OCI-LY3 (cell line): Measurements from ENCODE around the gene NUP88.
"Not testable (repeated sequence)": the region's sequence is repeated elsewhere in the genome, so short reads cannot be mapped to it uniquely, and the experiment has no call there.

ENCODE experiments used
- H2AFZ ChIP-seq: fragments of 200-600, 300-600 bp; shearing (Covaris generic); 2 replicates; pipeline ENCODE4 v1.6.0; 2014; ENCODE audit warnings: antibody characterized with exemption, low read depth, low read length
- H3K27ac ChIP-seq: fragments of 200-600, 300-600 bp; sonication (generic); 2 replicates; pipeline ENCODE4 v1.5.1; 2014; ENCODE audit warnings: mild to moderate bottlenecking, low read length, moderate library complexity, mixed read lengths
- H3K27me3 ChIP-seq: fragments of 200-600, 300-600 bp; sonication (generic); 2 replicates; pipeline ENCODE4 v1.6.1; 2014; ENCODE audit warnings: low read depth, low read length, mixed read lengths
- H3K36me3 ChIP-seq: fragments of 200-600, 300-600 bp; sonication (generic); replicated peaks from 2 replicates; pipeline ENCODE3; 2014; ENCODE audit warnings: low read depth, low read length, mixed read lengths
- H3K4me1 ChIP-seq: fragments of 300-600, 200-600 bp; sonication (generic); 2 replicates; pipeline ENCODE4 v1.6.1; 2014; ENCODE audit warnings: low read length, mixed read lengths
- H3K4me2 ChIP-seq: fragments of 200-600, 300-600 bp; sonication (generic); 2 replicates; pipeline ENCODE4 v1.6.1; 2014; ENCODE audit warnings: low read length, mixed read lengths
- H3K4me3 ChIP-seq: fragments of 300-600, 200-600 bp; sonication (generic); 2 replicates; pipeline ENCODE4 v1.5.1; 2014; ENCODE audit warnings: antibody characterized with exemption, mild to moderate bottlenecking, low read length, moderate library complexity
- H3K79me2 ChIP-seq: fragments of 300-600, 200-600 bp; shearing (Covaris generic); 2 replicates; pipeline ENCODE4 v1.6.1; 2014; ENCODE audit warnings: mild to moderate bottlenecking, low read length, mixed read lengths
- H3K9ac ChIP-seq: fragments of 300-600, 200-600 bp; shearing (Covaris generic); 2 replicates; pipeline ENCODE4 v1.6.0; 2014; ENCODE audit warnings: mild to moderate bottlenecking, low read length, moderate library complexity
- H3K9me3 ChIP-seq: fragments of 200-600, 300-600 bp; shearing (Covaris generic); 2 replicates; pipeline ENCODE4 v1.6.1; 2014; ENCODE audit warnings: low read length, mixed read lengths; ENCODE audit not compliant: insufficient read depth
- H4K20me1 ChIP-seq: fragments of 200-600, 300-600 bp; sonication (generic); 2 replicates; pipeline ENCODE4 v1.6.1; 2016; ENCODE audit warnings: low read length, mixed read lengths; ENCODE audit not compliant: insufficient read depth
- EZH2phosphoT487 ChIP-seq: fragments of 200-600 bp; shearing (Covaris generic); IDR thresholded peaks from 2 replicates; pipeline ENCODE4 v1.6.1; 2018; ENCODE audit warnings: antibody characterized with exemption, mixed run types, low read depth
- TF ChIP-seq, protein P1 (sequence below): fragments of 200-600, 300-600 bp; sonication (generic); IDR thresholded peaks from 2 replicates; pipeline ENCODE4 v1.5.1; 2014; ENCODE audit warnings: antibody characterized with exemption, low read length, low read depth

The NUP88 gene

DNA sequence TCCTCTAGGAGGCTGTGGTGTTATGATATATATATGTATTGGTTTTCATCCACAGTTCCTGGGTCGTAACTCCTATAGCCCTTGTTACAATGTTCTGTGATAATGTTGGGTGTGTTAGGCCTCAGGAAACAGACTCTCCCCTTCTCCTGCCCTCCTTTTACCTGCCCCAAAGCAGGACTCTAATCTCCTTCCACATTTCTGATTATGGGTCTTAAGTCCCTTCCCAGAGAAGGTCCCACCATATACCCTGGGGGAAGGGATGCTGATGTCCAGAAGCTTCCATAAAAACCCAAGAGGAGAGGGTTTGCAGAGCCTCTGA lies 19.9 kb upstream of the NUP88 start:
- Histone ChIP-seq H3K27ac (peak overlapping the region; percentile 61), H3K79me2 (peaks cover 56% of the 10 kb centered on the region), H3K4me1 (peaks cover 12% of the 10 kb centered on the region), H3K36me3 (peaks cover 21% of the 10 kb centered on the region), H4K20me1 (no peaks in the 10 kb centered on the region), H3K4me3 (peak overlapping the region; percentile 81), H3K4me2 (peak overlapping the region; percentile 99), H3K9me3 (no peaks in the 10 kb centered on the region), H3K27me3 (no peaks in the 10 kb centered on the region), H2AFZ (peak overlapping the region; percentile 40; the same call in 1 of the 2 replicates), H3K9ac (peak overlapping the region; percentile 75)
- no peak for TF ChIP-seq EZH2phosphoT487
- TF ChIP-seq, protein P1, sequence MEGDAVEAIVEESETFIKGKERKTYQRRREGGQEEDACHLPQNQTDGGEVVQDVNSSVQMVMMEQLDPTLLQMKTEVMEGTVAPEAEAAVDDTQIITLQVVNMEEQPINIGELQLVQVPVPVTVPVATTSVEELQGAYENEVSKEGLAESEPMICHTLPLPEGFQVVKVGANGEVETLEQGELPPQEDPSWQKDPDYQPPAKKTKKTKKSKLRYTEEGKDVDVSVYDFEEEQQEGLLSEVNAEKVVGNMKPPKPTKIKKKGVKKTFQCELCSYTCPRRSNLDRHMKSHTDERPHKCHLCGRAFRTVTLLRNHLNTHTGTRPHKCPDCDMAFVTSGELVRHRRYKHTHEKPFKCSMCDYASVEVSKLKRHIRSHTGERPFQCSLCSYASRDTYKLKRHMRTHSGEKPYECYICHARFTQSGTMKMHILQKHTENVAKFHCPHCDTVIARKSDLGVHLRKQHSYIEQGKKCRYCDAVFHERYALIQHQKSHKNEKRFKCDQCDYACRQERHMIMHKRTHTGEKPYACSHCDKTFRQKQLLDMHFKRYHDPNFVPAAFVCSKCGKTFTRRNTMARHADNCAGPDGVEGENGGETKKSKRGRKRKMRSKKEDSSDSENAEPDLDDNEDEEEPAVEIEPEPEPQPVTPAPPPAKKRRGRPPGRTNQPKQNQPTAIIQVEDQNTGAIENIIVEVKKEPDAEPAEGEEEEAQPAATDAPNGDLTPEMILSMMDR, result no peak

DNA sequence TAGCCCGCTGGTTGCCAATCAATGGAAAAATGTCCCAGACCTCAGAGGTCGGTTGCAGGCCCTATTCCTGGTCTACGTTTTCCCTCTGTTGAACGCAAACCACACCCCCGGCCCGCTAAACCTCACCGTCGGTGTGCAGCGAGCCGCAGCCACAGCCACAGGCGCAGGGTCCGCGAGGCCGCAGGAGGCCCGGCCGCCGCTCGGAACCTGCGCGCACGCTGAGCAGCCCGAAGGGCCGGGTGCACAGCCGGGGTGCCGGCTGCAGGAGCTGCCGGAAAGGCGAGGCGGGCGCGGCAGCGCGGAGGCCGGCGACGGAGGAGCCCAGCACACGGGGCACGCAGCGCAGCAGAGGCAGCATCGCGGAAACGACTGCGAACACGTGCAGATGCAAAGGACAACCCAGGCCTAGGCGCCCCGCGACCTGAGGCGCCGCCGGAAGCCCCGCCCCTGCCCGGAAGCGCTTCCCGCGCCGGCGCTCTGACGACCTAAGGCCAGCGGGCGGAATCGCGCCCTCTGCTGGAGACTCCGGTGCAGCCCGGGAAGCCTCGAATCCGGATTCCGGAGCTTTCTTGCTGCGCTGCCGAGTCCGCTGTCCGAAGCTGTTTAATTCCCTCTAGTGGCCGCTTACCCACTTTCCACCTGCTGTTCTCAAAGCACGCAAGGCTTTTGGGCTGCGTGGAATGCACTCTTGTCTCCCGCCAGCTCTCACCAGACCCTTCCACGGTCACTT lies 19.4 kb upstream of the NUP88 start, which contains the start of gene C1QBP:
Gene C1QBP, minus strand, starts transcription at position 440 of the 730 bp plus-strand sequence. Its CDS starts 82 bp downstream, at position 358.
- Histone ChIP-seq H3K36me3 (peaks cover 24% of the 10 kb centered on the region), H3K79me2 (peaks cover 58% of the 10 kb centered on the region), H3K27ac (peak within 1 kb of the TSS; percentile 61), H3K4me2 (peak within 1 kb of the TSS; percentile 99), H3K9me3 (no peaks in the 10 kb centered on the region), H3K27me3 (no peaks in the 10 kb centered on the region), H3K4me3 (peak within 1 kb of the TSS; percentile 81), H3K4me1 (peaks cover 12% of the 10 kb centered on the region), H4K20me1 (no peaks in the 10 kb centered on the region), H2AFZ (peak within 1 kb of the TSS; percentile 40; the same call in 1 of the 2 replicates), H3K9ac (peak within 1 kb of the TSS; percentile 91)
- TF ChIP-seq, protein P1, result peak; percentile 68
- no peak for TF ChIP-seq EZH2phosphoT487

DNA sequence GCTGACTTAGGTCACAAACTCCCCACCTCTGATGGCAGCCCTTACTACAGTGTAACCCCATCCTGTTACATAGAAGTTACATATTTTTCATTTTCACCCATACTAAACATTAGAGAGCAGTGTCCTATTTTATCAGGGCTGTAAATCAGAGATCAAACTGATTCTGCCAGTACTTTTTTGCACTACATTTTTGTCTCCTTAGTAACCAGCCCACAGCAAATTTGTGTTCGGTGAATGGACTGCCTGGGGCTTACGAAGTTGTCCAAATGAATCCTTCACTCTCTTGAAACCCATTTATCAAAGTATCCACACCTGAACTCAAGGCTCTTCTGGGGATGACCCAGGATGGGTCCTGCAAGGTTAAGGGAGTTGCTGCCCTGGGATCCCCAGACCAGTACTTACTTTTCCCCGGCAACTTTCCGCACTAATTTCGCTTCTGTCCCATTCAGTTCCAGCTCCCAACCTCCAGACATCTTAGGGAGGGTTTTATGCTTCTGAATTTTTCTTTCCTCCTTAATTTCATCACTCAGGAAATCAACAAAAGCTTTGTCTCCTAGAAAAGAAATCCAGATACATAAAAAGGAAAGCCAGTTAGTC lies 18.4 kb upstream of the NUP88 start:
- Histone ChIP-seq H3K27me3 (no peaks in the 10 kb centered on the region), H3K4me1 (peaks cover 12% of the 10 kb centered on the region), H3K79me2 (peaks cover 57% of the 10 kb centered on the region), H3K4me2 (peak overlapping the region; percentile 79), H2AFZ (no peak overlapping the region), H3K36me3 (peaks cover 35% of the 10 kb centered on the region), H3K9me3 (no peaks in the 10 kb centered on the region), H3K4me3 (peak overlapping the region; percentile 81), H4K20me1 (no peaks in the 10 kb centered on the region), H3K27ac (no peak overlapping the region), H3K9ac (peak overlapping the region; percentile 91)
- TF ChIP-seq EZH2phosphoT487, result no peak
- TF ChIP-seq, protein P1, result no peak

DNA sequence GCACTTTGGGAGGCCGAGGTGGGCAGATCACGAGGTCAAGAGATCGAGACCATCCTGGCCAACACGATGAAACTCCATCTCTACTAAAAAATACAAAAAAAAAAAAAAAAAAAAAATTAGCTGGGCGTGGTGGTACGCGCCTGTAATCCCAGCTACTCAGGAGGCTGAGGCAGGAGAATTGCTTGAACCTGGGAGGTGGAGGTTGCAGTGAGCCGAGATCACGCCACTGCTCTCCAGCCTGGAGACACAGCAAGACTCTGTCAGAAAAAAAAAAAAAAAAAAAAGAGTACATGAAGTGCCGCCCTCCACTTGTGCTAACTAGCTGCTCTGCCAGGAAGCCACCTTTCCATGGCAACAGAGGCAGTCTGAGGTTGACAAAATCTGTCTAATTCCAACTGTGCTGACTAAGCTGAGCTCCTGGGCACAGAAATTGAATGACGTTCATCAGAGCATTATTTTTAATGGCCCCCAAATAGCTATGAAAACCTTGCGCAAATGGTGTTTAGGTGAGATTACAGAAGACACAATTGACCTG lies 16.4 kb upstream of the NUP88 start:
- not testable (repeated sequence) for H3K27me3 ChIP-seq, H3K9ac ChIP-seq, H3K9me3 ChIP-seq, H2AFZ ChIP-seq, H4K20me1 ChIP-seq, H3K27ac ChIP-seq, H3K4me2 ChIP-seq, H3K4me3 ChIP-seq
- Histone ChIP-seq H3K79me2 (peaks cover 52% of the 10 kb centered on the region), H3K36me3 (peaks cover 41% of the 10 kb centered on the region), H3K4me1 (peaks cover 12% of the 10 kb centered on the region)
